ENCODE data around the gene SMC1B. TPM values are rescaled to one million over a fixed set of nuclear protein-coding genes. Genes with fewer than 3 reads are reported as not detected.

SMC1B gene
- total RNA-seq, 4 donors from 2014 or later, result not detected

DNA sequence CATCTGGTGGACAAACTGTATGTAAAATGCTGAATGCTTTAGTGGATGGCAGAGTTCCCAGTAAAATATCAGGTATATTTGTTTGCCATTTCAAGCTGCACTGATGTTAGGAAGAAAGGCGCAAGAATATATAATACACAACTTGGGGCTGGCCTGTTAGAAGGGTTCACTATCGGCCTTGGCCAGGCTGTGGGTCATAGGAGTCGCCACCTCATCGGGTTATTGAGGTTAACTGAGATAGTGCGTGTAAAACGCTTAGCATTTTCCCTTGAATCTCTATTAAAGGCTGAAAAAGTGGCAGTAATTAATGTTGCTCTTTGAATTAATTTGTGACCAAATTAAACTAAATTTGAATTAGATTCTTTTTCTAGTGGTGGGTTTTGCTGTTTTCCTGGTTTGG, 98.6 kb downstream of the SMC1B start:
- intact Hi-C loops (cut with DNase I), result no loop called here
- no peak for DNase-seq
- peaks cover 18 to 88% (median 37%) of the 10 kb centered on the region in 3 donors for H3K4me1 ChIP-seq
- H3K27me3 ChIP-seq, result no peaks in the 10 kb centered on the region
- peak overlapping the region in 1 of 4 donors; percentile 10 for H3K27ac ChIP-seq
- H3K36me3 ChIP-seq, result peaks cover 0 to 7% (median 0%) of the 10 kb centered on the region in 3 donors
- WGBS, 2 donors, result 90 to 92% methylated on average over 6 of the region's 6 CpGs
- TF ChIP-seq, protein P1, sequence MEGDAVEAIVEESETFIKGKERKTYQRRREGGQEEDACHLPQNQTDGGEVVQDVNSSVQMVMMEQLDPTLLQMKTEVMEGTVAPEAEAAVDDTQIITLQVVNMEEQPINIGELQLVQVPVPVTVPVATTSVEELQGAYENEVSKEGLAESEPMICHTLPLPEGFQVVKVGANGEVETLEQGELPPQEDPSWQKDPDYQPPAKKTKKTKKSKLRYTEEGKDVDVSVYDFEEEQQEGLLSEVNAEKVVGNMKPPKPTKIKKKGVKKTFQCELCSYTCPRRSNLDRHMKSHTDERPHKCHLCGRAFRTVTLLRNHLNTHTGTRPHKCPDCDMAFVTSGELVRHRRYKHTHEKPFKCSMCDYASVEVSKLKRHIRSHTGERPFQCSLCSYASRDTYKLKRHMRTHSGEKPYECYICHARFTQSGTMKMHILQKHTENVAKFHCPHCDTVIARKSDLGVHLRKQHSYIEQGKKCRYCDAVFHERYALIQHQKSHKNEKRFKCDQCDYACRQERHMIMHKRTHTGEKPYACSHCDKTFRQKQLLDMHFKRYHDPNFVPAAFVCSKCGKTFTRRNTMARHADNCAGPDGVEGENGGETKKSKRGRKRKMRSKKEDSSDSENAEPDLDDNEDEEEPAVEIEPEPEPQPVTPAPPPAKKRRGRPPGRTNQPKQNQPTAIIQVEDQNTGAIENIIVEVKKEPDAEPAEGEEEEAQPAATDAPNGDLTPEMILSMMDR (IDR thresholded peaks at IDR 0.05), result no peak
- TF ChIP-seq POLR2A (IDR thresholded peaks at IDR 0.05), result no peak
- no peaks in the 10 kb centered on the region for H3K9me3 ChIP-seq
- H3K4me3 ChIP-seq, result no peak overlapping the region

DNA sequence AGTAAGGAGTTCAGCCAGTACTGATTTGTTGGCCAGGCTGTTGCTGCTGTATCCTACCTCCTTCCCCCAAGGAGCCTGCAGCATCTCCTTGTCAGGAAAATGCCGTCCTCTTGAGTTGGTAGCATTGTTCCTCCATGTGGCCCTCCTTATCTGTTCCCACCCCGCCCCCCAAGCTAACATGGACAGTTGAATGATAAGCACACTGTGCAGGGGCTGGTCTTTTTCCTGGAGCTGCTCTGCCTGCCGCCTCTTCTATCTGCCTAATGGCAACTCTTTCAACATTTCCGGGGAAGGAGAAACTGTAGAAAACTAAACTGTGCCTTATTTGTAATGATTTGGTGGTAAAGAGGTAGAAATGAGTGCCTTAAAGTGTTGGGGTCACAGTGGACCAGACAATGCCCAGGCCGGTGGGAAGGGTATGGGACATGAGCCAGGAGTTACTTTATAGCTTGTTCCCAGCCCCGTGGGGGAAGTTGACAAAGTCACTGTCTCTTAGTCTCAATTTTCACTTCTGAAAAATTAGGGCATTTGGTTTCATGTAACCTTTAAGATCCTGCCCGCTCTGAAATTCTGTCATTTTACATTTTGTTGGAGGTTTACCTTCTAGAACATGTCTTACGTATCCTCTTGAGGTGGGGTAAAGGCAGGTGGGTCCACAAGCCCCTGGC, 99.2 kb downstream of the SMC1B start:
- WGBS, 2 donors, result 69 to 70% methylated on average over 6 of the region's 8 CpGs
- intact Hi-C loops (cut with DNase I), result no loop called here
- Histone ChIP-seq H3K9me3 (no peaks in the 10 kb centered on the region), H3K4me1 (peaks cover 20 to 86% (median 35%) of the 10 kb centered on the region in 3 donors), H3K27me3 (no peaks in the 10 kb centered on the region), H3K4me3 (no peak overlapping the region), H3K36me3 (peaks cover 0 to 7% (median 0%) of the 10 kb centered on the region in 3 donors), H3K27ac (peak overlapping the region in 2 of 4 donors; percentile 10 to 17)
- DNase-seq, result no peak
- no peak for TF ChIP-seq POLR2A (IDR thresholded peaks at IDR 0.05)
- TF ChIP-seq, protein P1 (IDR thresholded peaks at IDR 0.05), result no peak

DNA sequence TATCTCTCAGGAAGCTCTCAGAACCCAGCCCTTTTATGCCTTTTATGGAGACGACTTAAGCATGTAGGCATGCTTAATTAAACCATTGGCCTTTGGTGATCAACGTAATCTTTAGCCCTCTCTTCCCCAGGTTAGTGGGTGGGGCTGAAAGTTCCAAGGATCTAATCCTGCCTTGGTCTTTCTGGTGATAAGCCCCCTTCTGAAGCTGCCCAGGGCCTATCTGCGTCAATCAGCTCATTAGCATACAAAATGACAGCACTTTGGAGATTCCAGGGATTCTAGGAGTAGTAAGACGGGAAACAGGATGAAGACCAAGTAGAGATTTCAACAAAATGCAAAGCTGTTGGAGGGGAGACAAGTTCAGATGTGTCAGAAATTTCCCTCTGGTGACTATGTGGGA, 100.5 kb downstream of the SMC1B start:
- Histone ChIP-seq H3K27me3 (no peaks in the 10 kb centered on the region), H3K36me3 (peaks cover 0 to 7% (median 0%) of the 10 kb centered on the region in 3 donors), H3K9me3 (no peaks in the 10 kb centered on the region), H3K27ac (no peak overlapping the region), H3K4me1 (peaks cover 20 to 82% (median 28%) of the 10 kb centered on the region in 3 donors), H3K4me3 (no peak overlapping the region)
- WGBS, 2 donors, result 68 to 76% methylated on average over 4 of the region's 4 CpGs
- intact Hi-C loops (cut with DNase I), result no loop called here
- DNase-seq, result no peak
- TF ChIP-seq POLR2A (IDR thresholded peaks at IDR 0.05), result no peak
- TF ChIP-seq, protein P1 (IDR thresholded peaks at IDR 0.05), result no peak

DNA sequence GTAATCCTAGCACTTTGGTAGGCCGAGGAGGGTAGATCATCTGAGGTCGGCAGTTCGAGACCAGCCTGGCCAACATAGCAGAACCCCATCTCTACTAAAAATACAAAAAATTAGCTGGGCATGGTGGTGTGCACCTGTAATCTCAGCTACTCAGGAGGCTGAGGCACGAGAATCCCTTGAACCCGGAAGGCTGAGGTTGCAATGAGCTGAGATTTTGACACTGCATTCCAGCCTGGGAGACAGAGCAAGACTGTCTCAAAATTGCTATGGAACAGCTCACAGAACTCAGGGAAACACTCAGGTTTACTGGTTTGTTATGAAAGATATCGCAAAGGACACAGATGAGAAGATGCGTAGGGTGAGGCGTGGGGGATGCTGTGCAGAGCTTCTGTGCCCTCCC, 101.0 kb downstream of the SMC1B start:
- TF ChIP-seq, protein P1 (IDR thresholded peaks at IDR 0.05), result no peak
- TF ChIP-seq POLR2A (IDR thresholded peaks at IDR 0.05), result no peak
- WGBS, 2 donors, result 82 to 90% methylated on average over 7 of the region's 8 CpGs
- no peaks in the 10 kb centered on the region for H3K9me3 ChIP-seq
- peaks cover 16 to 77% (median 24%) of the 10 kb centered on the region in 3 donors for H3K4me1 ChIP-seq
- intact Hi-C loops (cut with DNase I), result no loop called here
- no peak overlapping the region for H3K4me3 ChIP-seq
- no peak for DNase-seq
- peaks cover 0 to 7% (median 0%) of the 10 kb centered on the region in 3 donors for H3K36me3 ChIP-seq
- no peaks in the 10 kb centered on the region for H3K27me3 ChIP-seq
- H3K27ac ChIP-seq, result no peak overlapping the region

DNA sequence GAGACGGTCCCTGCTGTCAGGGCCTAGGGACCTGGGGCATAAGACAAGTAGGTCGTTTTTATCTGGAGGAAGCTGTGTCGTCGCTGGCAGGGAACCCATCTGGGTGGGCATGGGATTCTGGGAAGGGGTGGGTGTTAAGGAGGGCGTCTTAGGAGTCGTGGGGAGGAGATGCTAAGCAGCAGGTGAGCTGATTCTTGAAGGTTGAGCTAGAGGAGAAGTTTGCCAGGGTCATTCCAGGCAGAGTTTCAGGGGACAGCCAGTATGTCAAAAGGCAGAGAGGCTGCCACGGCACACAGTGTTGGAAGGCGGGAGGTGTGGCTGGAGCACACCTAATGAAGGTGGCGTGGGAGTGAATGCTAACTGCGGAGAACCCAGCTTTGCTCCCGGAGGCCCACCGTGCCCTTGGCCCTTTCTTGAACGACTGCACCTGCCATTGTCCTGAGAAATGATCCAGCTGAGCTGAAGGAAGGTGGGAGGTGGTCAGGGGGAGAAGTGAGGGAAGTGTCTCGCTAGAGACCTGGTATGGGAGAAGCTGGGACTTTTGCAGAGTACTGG, 102.3 kb downstream of the SMC1B start:
- intact Hi-C loops (cut with DNase I), result no loop called here
- Histone ChIP-seq H3K4me3 (peak overlapping the region; percentile 78 to 100 (median 87)), H3K27me3 (no peaks in the 10 kb centered on the region), H3K27ac (peak overlapping the region in 3 of 4 donors; percentile 86 to 95 (median 89)), H3K4me1 (peaks cover 12 to 63% (median 21%) of the 10 kb centered on the region in 3 donors), H3K9me3 (no peaks in the 10 kb centered on the region), H3K36me3 (peaks cover 0 to 5% (median 0%) of the 10 kb centered on the region in 3 donors)
- no peak for DNase-seq
- 23 to 38% methylated on average over 14 of the region's 14 CpGs for WGBS, 2 donors
- TF ChIP-seq POLR2A (IDR thresholded peaks at IDR 0.05), result no peak
- TF ChIP-seq, protein P1 (IDR thresholded peaks at IDR 0.05), result no peak
